ENCODE measurements around the gene GAA.
"Not testable (repeated sequence)": the region's sequence is repeated elsewhere in the genome, so short reads cannot be mapped to it uniquely, and the experiment has no call there.

Gene GAA

DNA sequence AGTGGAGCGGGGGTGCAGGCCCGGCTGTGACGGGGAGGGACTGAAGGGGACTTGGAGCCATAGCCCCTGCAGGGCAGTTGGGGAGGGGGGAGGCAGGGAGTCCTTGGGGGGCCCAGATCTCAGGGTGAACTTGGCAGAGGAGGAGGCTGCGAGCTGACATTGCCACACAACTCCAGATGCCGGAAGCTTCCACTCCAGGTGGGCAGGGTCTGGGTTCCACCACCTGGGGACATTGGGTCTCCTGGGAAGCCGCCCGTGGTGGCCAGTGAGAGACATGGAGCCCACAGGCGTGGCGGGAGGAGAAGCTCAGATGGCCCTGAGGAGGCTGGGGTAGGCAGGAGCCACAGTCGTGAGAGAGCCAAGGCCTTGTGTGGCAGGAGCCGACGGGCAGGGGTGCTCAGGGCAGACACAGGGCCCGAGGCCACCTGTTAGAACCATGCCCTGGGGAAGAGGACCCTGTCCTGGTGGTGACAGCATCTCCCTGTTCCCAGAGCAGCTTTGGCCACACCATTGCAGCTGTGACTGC, 18.2 kb upstream of the GAA start:
- DNase-seq (ENCODE audit: low read depth): no peak

DNA sequence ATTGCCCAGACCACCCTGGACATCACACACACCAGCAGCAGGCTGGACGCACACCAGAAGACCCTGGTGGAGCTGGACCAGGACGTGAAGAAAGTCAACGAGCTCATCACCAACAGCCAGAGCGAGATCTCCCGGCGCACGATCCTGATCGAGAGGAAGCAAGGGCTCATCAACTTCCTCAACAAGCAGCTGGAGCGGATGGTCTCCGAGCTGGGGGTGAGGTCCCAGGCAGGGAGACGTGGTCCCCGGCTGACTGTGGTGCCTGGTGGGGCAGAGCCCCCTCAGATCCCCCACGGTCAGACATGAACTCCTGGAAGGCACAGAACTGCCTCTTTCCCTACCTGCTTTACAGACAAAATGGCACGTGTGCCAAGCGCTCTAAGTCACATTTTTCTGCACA, 16.6 kb upstream of the GAA start:
- no peak for DNase-seq (ENCODE audit: low read depth)

DNA sequence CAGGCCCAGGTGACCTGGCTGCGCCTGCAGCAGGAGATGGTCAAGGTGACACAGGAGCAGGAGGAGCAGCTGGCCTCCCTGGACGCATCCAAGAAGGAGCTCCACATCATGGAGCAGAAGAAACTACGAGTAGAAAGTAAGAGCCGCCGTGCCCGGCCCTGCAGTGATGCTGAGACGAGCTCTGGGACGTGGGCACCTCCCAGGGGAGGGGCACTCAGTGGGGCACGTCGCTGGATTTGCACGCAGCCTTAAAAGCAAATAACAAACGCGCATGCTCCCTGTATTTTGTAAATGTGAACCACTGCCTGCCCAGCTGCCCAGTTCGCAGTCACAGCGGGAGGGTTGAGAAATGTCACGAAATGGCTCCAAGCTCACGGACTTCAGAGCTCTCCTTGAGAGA, 15.3 kb upstream of the GAA start:
- DNase-seq (ENCODE audit: low read depth): no peak

DNA sequence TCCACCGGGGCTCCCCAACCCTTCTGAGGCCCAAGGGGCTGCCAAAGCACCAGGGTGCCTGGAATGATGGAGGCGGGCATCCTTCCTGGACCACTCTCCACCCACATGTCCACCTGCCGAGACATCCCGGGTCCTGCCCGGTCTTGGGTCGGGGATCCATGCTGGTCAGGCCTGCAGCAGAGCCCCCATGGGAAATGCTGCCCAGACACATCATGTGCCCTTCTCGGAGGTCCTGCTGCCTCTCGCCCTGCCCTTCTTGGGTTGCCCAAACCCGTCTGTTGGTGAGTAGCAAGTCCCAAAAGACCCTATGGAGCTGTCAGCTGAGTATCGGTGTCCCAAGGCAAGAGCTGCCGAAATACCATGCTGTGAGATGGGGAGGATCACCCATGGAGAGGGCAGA, 14.8 kb upstream of the GAA start:
- DNase-seq (ENCODE audit: low read depth): no peak

DNA sequence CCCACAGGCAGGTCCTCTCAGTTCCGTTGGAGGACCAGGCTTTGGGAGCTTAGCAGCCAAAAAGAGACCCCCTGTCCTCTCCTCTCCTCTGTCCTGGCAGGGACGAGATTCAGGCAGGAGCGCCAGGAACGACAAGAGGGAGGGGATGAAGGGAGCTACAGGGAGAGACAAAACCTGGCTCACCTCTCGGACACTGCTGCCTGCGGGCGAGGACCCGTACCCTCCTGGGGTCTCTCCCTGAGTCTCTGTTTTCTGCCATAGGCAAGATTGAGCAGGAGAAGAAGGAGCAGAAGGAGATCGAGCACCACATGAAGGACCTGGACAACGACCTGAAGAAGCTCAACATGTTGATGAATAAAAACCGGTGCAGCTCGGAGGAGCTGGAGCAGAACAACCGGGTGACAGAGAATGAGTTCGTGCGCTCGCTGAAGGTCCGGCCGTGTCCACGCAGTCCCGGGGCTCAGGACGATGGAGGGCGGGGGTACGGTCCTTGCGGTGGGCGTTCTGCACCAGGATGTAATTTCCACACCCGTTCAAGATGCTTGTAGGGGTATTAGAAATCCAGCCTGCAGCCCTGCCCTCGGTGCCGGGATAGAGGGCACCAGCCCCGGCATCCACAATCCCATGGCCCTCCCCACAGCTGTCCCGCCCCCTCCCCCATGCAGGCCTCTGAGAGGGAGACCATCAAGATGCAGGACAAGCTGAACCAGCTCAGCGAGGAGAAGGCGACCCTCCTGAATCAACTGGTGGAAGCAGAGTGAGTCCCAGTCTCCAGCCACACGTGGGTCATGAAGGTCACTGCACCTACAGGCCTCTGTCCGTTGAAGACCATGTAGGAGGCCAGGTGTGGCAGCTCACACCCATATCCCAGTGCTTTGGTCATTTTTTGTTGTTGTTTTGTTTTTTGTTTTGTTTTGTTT, 13.8 kb upstream of the GAA start:
- DNase-seq (ENCODE audit: low read depth): no peak

DNA sequence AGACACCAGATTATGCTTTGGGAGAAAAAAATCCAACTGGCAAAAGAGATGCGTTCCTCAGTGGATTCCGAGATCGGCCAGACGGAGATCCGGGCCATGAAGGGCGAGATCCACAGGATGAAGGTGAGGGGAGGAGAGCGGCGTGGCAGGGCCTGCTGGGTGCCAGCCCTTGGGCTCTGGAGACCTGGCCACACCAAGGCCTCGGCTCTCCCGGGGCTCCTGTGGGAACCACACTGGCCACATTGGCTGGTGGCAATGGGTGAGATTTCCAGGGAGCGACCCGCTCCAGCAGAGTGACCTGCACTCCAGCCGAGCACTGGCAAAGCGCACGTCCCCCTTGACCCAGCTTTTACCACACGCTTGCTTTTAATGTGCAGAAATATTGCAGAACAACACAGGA, 11.6 kb upstream of the GAA start:
- no peak for DNase-seq (ENCODE audit: low read depth)

DNA sequence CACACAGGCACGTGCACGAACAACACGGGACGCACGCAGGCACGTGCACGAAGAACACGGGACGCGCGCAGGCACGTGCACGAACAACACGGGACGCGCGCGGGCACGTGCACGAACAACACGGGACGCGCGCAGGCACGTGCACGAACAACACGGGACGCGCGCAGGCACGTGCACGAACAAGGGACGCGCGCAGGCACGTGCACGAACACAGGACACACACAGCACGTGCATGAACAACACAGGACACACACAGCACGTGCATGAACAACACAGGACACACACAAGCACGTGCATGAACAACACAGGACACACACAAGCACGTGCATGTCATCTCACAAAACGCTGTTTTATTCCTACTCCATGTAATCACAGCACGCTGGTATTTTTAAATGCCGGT, 11.2 kb upstream of the GAA start:
- not testable (repeated sequence) for DNase-seq (ENCODE audit: low read depth)

DNA sequence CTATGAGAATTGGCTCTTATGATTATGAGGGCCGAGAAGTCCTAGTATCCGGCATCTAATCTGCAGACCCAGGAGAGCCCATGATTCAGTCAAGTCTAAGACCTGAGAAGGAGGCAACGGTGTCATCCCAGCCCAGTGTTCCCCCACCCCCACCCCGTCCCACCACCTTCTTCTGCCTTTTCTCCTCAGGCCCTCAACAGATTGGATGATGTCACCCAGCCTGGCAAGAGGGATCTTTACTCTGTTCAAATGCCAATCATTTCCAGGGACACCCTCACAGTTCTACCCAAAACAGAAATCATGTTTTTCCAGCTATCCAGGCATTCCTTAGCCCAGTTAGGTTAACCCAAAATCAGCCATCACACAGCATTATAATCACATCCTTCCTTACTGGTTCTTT, 10.0 kb upstream of the GAA start:
- no peak for DNase-seq (ENCODE audit: low read depth)

DNA sequence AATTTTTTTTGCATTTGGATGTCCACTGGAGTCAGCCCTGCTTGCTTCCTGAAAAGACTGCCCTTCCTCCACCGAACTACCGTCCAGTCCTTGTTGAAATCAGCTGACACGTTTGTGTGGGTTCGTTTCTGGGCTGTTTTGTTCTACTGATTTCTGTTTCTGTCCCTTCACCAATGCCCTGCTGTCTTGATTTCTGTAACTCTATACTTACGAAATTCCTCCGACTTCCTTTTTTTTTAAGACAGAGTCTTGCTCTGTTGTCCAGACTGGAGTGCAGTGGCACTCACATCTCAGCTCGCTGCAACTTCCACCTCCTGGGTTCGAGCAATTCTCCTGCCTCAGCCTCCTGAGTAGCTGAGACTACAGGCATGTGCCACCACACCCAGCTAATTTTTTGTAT, 8.4 kb upstream of the GAA start:
- no peak for DNase-seq (ENCODE audit: low read depth)

DNA sequence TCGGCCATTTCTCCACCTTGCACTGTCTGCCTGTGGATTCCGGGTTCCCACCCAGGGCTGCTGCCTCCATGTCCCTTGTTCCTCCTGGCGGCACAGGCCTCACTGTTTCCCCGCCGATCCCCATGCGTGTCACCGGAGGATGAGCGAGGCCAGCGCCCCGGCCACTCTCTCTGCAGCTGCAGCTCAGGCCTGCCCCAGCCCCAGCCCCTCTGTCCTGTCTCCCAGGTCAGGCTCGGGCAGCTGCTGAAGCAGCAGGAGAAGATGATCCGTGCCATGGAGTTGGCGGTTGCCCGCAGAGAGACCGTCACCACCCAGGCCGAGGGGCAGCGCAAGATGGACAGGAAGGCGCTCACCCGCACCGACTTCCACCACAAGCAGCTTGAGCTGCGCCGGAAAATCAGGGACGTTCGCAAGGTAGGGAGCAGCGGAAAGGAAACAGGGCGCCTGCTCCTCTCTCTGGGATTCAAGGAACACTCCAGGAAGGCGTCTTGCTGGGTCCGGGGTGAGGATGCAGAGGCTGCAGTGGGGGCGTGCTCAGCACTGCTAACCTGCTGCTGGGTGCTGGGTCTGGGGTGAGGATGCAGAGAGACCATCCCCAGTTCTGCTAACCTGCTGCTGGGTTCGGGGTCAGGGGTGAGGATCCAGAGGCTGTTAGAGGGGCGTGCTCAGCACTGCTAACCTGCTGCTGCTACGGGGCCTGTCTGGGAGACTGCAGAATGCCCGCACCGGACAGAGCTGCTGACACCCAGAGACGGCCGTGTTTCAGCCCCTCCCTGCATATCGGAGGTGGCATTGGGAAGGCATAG, 6.1 kb upstream of the GAA start:
- no peak for DNase-seq (ENCODE audit: low read depth)

DNA sequence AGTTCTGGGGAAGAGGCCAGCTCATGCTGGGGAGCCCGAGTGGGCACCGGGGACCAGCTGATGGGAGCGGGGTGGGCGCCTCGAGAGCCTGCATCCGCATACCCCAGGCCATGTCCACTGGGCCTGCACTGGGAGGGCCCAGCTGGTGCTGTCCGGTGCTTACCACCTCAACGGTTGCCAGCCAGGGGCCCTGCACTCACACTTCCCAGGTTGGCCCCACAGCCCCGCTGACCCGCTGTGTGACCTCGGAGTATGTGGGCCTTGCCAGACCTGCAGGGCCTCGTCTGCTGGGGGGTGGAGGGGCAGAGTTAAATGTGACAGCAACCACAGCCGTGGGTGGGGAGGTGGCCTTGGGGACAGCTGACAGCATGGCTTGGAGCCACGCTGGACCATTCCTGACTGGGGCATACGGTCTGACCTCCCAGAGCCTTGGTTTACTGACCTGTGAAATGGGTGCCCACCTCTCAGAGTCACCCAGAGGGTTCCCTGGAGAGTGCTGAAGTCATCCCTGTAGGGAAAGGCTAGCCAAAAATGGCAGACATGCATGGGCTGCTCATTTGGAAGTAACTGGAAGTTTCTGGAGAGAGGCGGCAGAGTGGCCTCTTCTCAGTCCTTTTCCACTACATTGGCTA, 5.4 kb upstream of the GAA start:
- no peak for DNase-seq (ENCODE audit: low read depth)

DNA sequence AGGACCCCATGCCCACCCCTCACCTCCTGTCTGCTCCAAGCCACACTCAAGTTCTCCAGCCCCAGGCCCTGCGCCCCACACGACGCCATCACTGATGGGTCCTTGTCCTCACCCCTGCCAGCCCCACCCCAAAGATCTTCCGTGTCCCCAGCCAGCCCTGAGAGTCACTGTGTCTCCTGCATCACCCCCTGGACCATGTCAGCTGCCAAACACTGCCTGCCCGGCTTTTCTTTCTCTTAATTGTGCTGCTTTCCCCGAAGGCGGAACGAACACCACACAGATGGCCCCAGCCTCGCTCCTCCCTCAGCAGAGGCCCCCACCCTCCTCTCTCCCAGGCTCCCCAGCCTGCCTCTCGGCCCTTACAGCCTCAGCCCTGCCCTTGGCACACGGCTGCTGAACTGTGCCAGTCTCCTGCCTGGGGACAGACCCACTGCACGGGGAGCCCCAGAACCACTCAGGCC, 4.8 kb upstream of the GAA start:
- no peak for DNase-seq (ENCODE audit: low read depth)

DNA sequence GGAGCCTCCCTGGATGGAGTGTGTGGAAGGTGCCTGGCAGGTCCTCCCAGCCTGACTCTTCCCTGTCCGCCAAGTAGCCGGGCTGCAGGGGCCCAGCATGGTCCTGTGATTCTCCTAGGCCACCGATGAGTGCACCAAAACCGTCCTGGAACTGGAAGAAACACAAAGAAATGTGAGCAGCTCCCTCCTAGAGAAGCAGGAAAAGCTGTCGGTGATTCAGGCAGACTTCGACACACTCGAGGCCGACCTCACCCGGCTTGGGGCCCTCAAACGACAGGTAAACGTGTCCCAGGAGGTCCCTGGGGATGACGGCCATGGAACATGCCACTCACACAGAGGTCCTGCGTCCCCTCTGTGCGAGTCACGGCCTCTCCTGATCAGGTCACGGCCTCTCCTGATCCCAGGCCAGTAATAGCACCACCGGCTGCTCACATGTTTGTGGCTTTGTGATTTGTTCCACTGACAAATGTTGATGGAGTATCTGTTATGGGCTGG, 4.2 kb upstream of the GAA start:
- DNase-seq (ENCODE audit: low read depth): no peak

DNA sequence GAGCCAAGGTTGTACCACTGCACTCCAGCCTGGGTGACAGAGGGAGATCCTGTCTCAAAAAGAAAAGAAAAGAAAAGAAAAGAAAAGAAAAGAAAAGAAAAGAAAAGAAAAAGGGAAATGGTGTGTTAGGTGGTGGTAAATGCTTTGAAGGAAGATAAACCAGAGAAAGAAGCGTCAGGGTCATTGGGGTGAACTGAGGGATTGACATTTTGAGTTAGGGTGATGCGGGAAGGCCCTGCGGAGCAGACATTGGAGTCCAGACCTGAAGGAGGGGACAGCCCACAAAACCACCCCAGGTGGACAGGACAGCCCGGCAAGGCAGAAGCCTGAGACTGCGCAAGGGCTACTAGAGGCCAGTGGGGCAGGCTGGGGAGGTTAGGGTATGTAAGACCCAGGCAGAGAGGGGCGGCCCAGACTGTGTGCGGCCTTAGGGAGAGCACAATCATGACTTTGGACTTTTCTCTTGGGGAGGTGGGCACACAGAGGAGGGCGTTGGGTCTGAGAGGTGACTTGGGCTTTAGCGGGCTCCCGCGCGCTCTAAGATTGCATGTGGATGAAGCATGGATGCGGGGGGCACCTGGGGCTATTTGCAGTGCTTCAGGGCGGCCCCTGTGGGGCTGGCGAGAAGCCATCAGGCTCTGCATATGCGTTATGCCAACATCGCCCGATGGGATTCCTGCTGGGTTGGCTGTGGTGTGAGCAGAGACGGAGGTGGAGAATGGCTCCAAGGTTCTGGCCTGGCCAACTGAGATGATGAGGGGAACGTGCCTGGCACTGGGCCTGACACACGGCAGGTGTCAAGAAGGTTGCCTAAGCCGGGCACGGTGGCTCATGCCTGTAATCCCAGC, 3.3 kb upstream of the GAA start:
- DNase-seq (ENCODE audit: low read depth): no peak

DNA sequence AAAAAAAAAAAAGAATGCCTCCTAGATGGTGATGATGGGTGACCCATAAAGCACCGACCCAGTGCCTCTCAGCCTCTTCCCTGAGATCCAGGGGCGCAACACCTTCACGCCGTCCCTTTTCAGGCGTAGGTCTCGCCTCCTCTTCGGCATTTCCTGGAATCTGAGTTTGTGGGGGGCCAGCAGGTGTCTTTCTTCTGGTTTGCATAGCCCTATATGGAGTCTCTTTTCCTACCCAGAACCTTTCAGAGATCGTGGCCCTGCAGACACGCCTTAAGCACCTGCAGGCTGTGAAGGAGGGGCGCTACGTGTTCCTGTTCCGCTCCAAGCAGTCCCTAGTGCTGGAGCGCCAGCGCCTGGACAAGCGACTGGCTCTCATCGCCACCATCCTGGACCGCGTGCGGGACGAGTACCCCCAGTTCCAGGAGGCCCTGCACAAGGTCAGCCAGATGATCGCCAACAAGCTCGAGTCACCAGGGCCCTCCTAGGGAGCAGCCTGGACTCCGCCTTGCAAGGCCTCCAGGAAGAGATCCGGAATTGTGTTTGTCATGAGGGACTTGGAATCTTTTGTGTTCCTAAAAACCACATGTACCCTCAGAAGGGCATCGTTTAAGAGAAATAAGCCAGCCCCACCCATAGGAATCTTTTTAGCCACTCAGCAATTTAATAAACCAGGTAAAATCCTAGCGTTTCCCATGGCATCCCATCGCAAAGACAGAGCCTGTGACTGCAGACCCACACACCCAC, 1.9 kb upstream of the GAA start:
- DNase-seq (ENCODE audit: low read depth): no peak

DNA sequence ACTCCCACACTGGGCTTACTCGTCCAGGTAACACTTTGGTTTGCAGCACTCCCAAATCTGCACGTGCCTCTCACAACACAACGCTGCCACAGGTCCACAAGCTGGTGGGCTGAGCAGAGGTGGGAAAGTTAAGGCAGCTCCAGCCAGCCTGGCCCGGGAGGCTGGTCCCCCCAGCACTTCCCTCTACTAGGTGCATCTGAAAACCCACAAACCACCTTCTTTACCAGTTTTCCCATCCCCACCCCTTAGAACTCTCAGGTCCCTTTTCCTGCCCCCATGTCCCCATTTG, 1.4 kb upstream of the GAA start:
- no peak for DNase-seq (ENCODE audit: low read depth)

DNA sequence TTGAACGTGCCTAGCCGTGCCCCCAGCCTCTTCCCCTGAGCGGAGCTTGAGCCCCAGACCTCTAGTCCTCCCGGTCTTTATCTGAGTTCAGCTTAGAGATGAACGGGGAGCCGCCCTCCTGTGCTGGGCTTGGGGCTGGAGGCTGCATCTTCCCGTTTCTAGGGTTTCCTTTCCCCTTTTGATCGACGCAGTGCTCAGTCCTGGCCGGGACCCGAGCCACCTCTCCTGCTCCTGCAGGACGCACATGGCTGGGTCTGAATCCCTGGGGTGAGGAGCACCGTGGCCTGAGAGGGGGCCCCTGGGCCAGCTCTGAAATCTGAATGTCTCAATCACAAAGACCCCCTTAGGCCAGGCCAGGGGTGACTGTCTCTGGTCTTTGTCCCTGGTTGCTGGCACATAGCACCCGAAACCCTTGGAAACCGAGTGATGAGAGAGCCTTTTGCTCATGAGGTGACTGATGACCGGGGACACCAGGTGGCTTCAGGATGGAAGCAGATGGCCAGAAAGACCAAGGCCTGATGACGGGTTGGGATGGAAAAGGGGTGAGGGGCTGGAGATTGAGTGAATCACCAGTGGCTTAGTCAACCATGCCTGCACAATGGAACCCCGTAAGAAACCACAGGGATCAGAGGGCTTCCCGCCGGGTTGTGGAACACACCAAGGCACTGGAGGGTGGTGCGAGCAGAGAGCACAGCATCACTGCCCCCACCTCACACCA, 724 bp downstream of the GAA start:
- no peak for DNase-seq (ENCODE audit: low read depth)

DNA sequence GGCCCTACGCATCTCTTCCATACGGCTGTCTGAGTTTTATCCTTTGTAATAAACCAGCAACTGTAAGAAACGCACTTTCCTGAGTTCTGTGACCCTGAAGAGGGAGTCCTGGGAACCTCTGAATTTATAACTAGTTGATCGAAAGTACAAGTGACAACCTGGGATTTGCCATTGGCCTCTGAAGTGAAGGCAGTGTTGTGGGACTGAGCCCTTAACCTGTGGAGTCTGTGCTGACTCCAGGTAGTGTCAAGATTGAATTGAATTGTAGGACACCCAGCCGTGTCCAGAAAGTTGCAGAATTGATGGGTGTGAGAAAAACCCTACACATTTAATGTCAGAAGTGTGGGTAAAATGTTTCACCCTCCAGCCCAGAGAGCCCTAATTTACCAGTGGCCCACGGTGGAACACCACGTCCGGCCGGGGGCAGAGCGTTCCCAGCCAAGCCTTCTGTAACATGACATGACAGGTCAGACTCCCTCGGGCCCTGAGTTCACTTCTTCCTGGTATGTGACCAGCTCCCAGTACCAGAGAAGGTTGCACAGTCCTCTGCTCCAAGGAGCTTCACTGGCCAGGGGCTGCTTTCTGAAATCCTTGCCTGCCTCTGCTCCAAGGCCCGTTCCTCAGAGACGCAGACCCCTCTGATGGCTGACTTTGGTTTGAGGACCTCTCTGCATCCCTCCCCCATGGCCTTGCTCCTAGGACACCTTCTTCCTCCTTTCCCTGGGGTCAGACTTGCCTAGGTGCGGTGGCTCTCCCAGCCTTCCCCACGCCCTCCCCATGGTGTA, 1.5 kb downstream of the GAA start:
- no peak for DNase-seq (ENCODE audit: low read depth)

DNA sequence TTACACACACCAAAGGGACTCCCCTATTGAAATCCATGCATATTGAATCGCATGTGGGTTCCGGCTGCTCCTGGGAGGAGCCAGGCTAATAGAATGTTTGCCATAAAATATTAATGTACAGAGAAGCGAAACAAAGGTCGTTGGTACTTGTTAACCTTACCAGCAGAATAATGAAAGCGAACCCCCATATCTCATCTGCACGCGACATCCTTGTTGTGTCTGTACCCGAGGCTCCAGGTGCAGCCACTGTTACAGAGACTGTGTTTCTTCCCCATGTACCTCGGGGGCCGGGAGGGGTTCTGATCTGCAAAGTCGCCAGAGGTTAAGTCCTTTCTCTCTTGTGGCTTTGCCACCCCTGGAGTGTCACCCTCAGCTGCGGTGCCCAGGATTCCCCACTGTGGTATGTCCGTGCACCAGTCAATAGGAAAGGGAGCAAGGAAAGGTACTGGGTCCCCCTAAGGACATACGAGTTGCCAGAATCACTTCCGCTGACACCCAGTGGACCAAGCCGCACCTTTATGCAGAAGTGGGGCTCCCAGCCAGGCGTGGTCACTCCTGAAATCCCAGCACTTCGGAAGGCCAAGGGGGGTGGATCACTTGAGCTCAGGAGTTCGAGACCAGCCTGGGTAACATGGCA, 2.2 kb downstream of the GAA start:
- DNase-seq (ENCODE audit: low read depth): no peak
